K562 (cell line): ENCODE results near the gene CALHM2. TPM values are rescaled to one million over a fixed set of nuclear protein-coding genes. Genes with fewer than 3 reads are reported as not detected.

Experiments used
- ATAC-seq: fragments of 200-7000 bp; cut with Tn5 transposase; 3 replicates; pipeline ENCODE4 v1.9.1; 2020; ENCODE audit warnings: moderate library complexity
- BruUV-seq: library from RNA; stranded (reverse); fragments of 400-500 nt; replicated peaks from 2 replicates; lab custom pipeline; 2021; lab: Mats Ljungman, UMichigan
- CTCF ChIA-PET: fragments of 300-600 bp; formaldehyde crosslinking; extraction: SDS; loops from one replicate; lab custom pipeline; 2021; ENCODE audit warnings: low intra/inter-chr PET ratio; lab: Yijun Ruan, JAX
- POLR2A ChIA-PET: fragments of 300-600, 350-650 bp; sonication (Branson Sonifier 250); formaldehyde crosslinking; extraction: SDS; loops from one replicate; lab custom pipeline; 2021; ENCODE audit warnings: antibody characterized with exemption, inconsistent platforms; lab: Yijun Ruan, JAX
- DNase-seq, 4 experiments: peaks; one replicate each; pipeline versions ENCODE4 v3.0.0 to v3.0.0-alpha.2; 2011 to 2018; ENCODE audit warnings: low spot score in 3 of 4, mixed read lengths in 3 of 4; ENCODE audit errors: extremely low read depth in 1 of 4
- FAIRE-seq: peaks from 2 replicates; lab custom pipeline; 2011; peaks lifted over from hg19 to GRCh38; lab: Jason Lieb, UNC
- H2AFZ ChIP-seq: 2 replicates; pipeline ENCODE4 v1.6.0; 2011; ENCODE audit warnings: low read depth, low read length, control low read depth, inconsistent platforms
- H3K27ac ChIP-seq: fragments of 200-600 bp; 3 replicates; pipeline ENCODE4 v1.8.0; 2011; ENCODE audit warnings: low read depth, mild to moderate bottlenecking, control low read depth, inconsistent platforms, low read length, moderate library complexity, mixed read lengths; ENCODE audit errors: extremely low read depth
- H3K27me3 ChIP-seq, 2 experiments: fragments of 300-600 bp in 1 of 2; 2 replicates in 1 of 2; 3 replicates in 1 of 2; pipeline versions ENCODE4 v1.6.0 to v1.8.0; 2011; ENCODE audit warnings: inconsistent platforms in 2 of 2, low read length in 2 of 2, mild to moderate bottlenecking in 1 of 2, mixed read lengths in 1 of 2, moderate library complexity in 1 of 2; ENCODE audit not compliant: control insufficient read depth in 2 of 2, insufficient read depth in 2 of 2
- H3K36me3 ChIP-seq: fragments of 300-600 bp; 3 replicates; pipeline ENCODE4 v1.8.0; 2011; ENCODE audit warnings: mild to moderate bottlenecking, low read length, inconsistent platforms; ENCODE audit not compliant: control insufficient read depth, insufficient read depth
- H3K4me1 ChIP-seq, 2 experiments: fragments of 200-600 bp in 1 of 2; replicated peaks in 1 of 2; 2 replicates in 1 of 2; 3 replicates in 1 of 2; pipeline versions ENCODE4 v1.5.1 to v1.8.0; 2011; ENCODE audit warnings: inconsistent platforms in 2 of 2, low read length in 2 of 2, mild to moderate bottlenecking in 1 of 2, mixed read lengths in 1 of 2, moderate library complexity in 1 of 2; ENCODE audit not compliant: control insufficient read depth in 2 of 2, insufficient read depth in 2 of 2
- H3K4me2 ChIP-seq: 2 replicates; pipeline ENCODE4 v1.6.1; 2011; ENCODE audit warnings: low read length, control low read depth, inconsistent platforms, mixed read lengths; ENCODE audit not compliant: insufficient read depth
- H3K4me3 ChIP-seq: fragments of 200-600 bp; sonication (generic), shearing (Covaris generic); 2 replicates; pipeline ENCODE4 v1.5.1; 2016; ENCODE audit warnings: control low read depth, inconsistent platforms
- H3K79me2 ChIP-seq: fragments of 200-600 bp; 3 replicates; pipeline ENCODE4 v1.8.0; 2011; ENCODE audit warnings: low read length, inconsistent platforms; ENCODE audit not compliant: control insufficient read depth, insufficient read depth
- H3K9ac ChIP-seq, 2 experiments: 2 replicates each; pipeline versions ENCODE4 v1.6.0 to v1.6.1; 2011; ENCODE audit warnings: low read depth in 2 of 2, low read length in 2 of 2, control low read depth in 1 of 2, inconsistent platforms in 1 of 2, mild to moderate bottlenecking in 1 of 2, mixed read lengths in 1 of 2; ENCODE audit not compliant: insufficient read depth in 1 of 2
- H3K9me1 ChIP-seq: one replicate; pipeline ENCODE4 v1.6.0; 2011; ENCODE audit warnings: inconsistent platforms, mild to moderate bottlenecking, low read length, moderate library complexity; ENCODE audit not compliant: control insufficient read depth, insufficient read depth
- H3K9me3 ChIP-seq: replicated peaks from 2 replicates; pipeline ENCODE4 v1.5.1; 2011; ENCODE audit warnings: low read depth, low read length, inconsistent platforms; ENCODE audit not compliant: control insufficient read depth, insufficient read depth
- H4K20me1 ChIP-seq: replicated peaks from 2 replicates; pipeline ENCODE4 v1.6.1; 2011; ENCODE audit warnings: low read length, inconsistent platforms, mixed read lengths; ENCODE audit not compliant: control insufficient read depth, insufficient read depth
- HMGXB4 ChIP-seq: sonication (generic); formaldehyde crosslinking; IDR thresholded peaks from 2 replicates; pipeline ENCODE4 v1.8.1; 2023; ENCODE audit warnings: mild to moderate bottlenecking, missing genetic modification reagents
- JUND ChIP-seq, 2 experiments: IDR thresholded peaks; 2 replicates in 1 of 2; 3 replicates in 1 of 2; pipeline ENCODE4 v1.6.1; 2011; ENCODE audit warnings: borderline replicate concordance in 2 of 2, low read depth in 2 of 2, low read length in 2 of 2, improper control_type of control experiment in 1 of 2, missing biosample characterization in 1 of 2, missing genetic modification characterization in 1 of 2, missing genetic modification reagents in 1 of 2
- MAFK ChIP-seq: IDR thresholded peaks from 2 replicates; pipeline ENCODE4 v1.6.1; 2011; ENCODE audit warnings: low read length, improper control_type of control experiment
- MAZ ChIP-seq, 2 experiments: fragments of 450-650 bp in 1 of 2; sonication (generic) in 1 of 2; formaldehyde crosslinking; IDR thresholded peaks in 1 of 2; conservative IDR thresholded peaks in 1 of 2; 2 replicates each; pipeline versions ENCODE4 v1.4.0 to v1.5.0; 2020; ENCODE audit warnings: mild to moderate bottlenecking in 1 of 2, missing genetic modification reagents in 1 of 2
- MCM2 ChIP-seq: fragments of 450-650 bp; IDR thresholded peaks from 2 replicates; pipeline ENCODE4 v1.6.1; 2017; ENCODE audit warnings: low read depth, mild to moderate bottlenecking
- PHF8 ChIP-seq: fragments of 200-600 bp; sonication (generic); IDR thresholded peaks from 2 replicates; pipeline ENCODE4 v1.6.1; 2012; ENCODE audit warnings: mixed run types, mild to moderate bottlenecking, inconsistent platforms, low read length, moderate library complexity, borderline replicate concordance
- ZHX1 ChIP-seq: fragments of 150-350 bp; conservative IDR thresholded peaks from 2 replicates; pipeline ENCODE4 v1.6.1; 2014; ENCODE audit warnings: low read length
- ZNF436 ChIP-seq: fragments of 250-450, 450-650 bp; sonication (Bioruptor Pico); formaldehyde crosslinking; IDR thresholded peaks from 2 replicates; pipeline ENCODE4 v1.7.0; 2020; ENCODE audit warnings: mild to moderate bottlenecking
- WGBS: fragments of 100-300 bp; shearing (Covaris generic); methylation state at CpG from one replicate; pipeline ENCODE4 v1.1.6; 2016; ENCODE audit warnings: low coverage, mixed read lengths; ENCODE audit not compliant: insufficient coverage; ENCODE audit errors: missing lambda C conversion rate; 5-methylcytosine and 5-hydroxymethylcytosine counted together
- in situ Hi-C: fragments of 300-500 bp; cut with MboI; formaldehyde crosslinking; loops from 4 replicates; pipeline ENCODE4 v1.15.0; 2018; ENCODE audit warnings: inconsistent platforms, mixed read lengths
- intact Hi-C: fragments of 100-400 bp; cut with micrococcal nuclease; formaldehyde crosslinking; loops from 2 replicates; pipeline ENCODE4 v1.14.2; 2022
- polyA plus RNA-seq, 8 experiments: library from polyadenylated mRNA; depleted of rRNA in 4 of 8; stranded (reverse) in 5 of 8; unstranded in 3 of 8; fragments of >200 nt; fragmentation: Nextera tagmentation in 2 of 8; fragmentation: Illumina TruSeq in 1 of 8; extraction: Ambion mirVana in 2 of 8; extraction: Trizol in 1 of 8; gene quantifications; 2 replicates each; pipeline versions ENCODE4 v1.2.1 to v1.2.3, GENCODE V29; 2011 to 2014; ENCODE audit warnings: inconsistent platforms in 1 of 8, missing spikeins in 1 of 8
- total RNA-seq, 7 experiments: library from RNA; depleted of rRNA in 6 of 7; stranded (reverse); fragments of >200 nt in 6 of 7; fragmentation: Illumina TruSeq in 2 of 7; extraction: Trizol in 2 of 7; gene quantifications; 2 replicates each; pipeline versions ENCODE4 v1.2.1 to v1.2.3, GENCODE V29; 2011 to 2021; ENCODE audit warnings: low replicate concordance in 1 of 7

Gene CALHM2
- total and polyA plus RNA-seq, 9 of the 15 experiments (the other 6 are each of a cell fraction or from before 2014, with no cell fraction given), result 0.08 to 0.14 (median 0.13) TPM; not detected in 6

- H3K9me1 ChIP-seq, result no peaks in the 10 kb centered on the region
- no peak overlapping the region for H3K4me2 ChIP-seq
- no peaks in the 10 kb centered on the region for H3K27me3 ChIP-seq
- TSS peak; percentile 32 for BruUV-seq
- H2AFZ ChIP-seq, result no peak overlapping the region
- in situ Hi-C loops, result no loop called here
- no peak overlapping the region for H3K9ac ChIP-seq
- ChIA-PET CTCF (no interaction called here), POLR2A (no interaction called here)
- WGBS, result 100% methylated on average over 3 of the region's 4 CpGs
- no peak for TF ChIP-seq PHF8
- no peak for TF ChIP-seq MCM2
- no peak for TF ChIP-seq MAFK
- ATAC-seq, result no peak
- peaks cover 91% of the 10 kb centered on the region; the same call in 2 of the 3 replicates for H3K36me3 ChIP-seq
- no peaks in the 10 kb centered on the region; a peak in 1 of 5 replicates for H3K4me1 ChIP-seq
- no peaks in the 10 kb centered on the region for H3K79me2 ChIP-seq
- no peak for FAIRE-seq
- no peaks in the 10 kb centered on the region for H4K20me1 ChIP-seq
- DNase-seq, result no peak
- intact Hi-C loops, result no loop called here
- H3K27ac ChIP-seq, result no peak overlapping the region
- no peaks in the 10 kb centered on the region for H3K9me3 ChIP-seq
- no peak overlapping the region for H3K4me3 ChIP-seq
These were observed 12.4 kb downstream of the CALHM2 start for GRCh38 chr10:103439776-103440175.

GRCh38 chr10:103433858-103434257 is 18.3 kb downstream of the CALHM2 start:
- intact Hi-C loops (no loop called here), in situ Hi-C loops (no loop called here)
- ATAC-seq (no peak), DNase-seq (no peak), FAIRE-seq (no peak)
- no peak overlapping the region for H3K4me2 ChIP-seq
- H3K4me1 ChIP-seq, result no peaks in the 10 kb centered on the region
- H3K9ac ChIP-seq, result no peak overlapping the region
- CTCF ChIA-PET, result no interaction called here
- WGBS, result 100% methylated on average over 1 of the region's 2 CpGs
- BruUV-seq, result no TSS peak
- H3K9me1 ChIP-seq, result no peaks in the 10 kb centered on the region
- H2AFZ ChIP-seq, result no peak overlapping the region
- TF ChIP-seq MAZ (CRISPR knock-in tag; conservative IDR thresholded peaks at IDR 0.05 in 1 of 2, IDR thresholded peaks at IDR 0.05 in 1 of 2) (no peak), ZHX1 (no peak), HMGXB4 (CRISPR knock-in tag) (no peak), ZNF436 (CRISPR knock-in tag) (no peak), JUND (IDR thresholded peaks at IDR 0.05; ENCODE audit: borderline replicate concordance, low read depth, low read length) (no peak), JUND (tag; IDR thresholded peaks at IDR 0.05; ENCODE audit: borderline replicate concordance, low read depth, low read length) (no peak)
- H3K4me3 ChIP-seq, result no peak overlapping the region
- no peaks in the 10 kb centered on the region for H3K27me3 ChIP-seq
- peaks cover 89% of the 10 kb centered on the region; the same call in 2 of the 3 replicates for H3K36me3 ChIP-seq
- no peak overlapping the region for H3K27ac ChIP-seq
- no peaks in the 10 kb centered on the region for H4K20me1 ChIP-seq
- H3K79me2 ChIP-seq, result no peaks in the 10 kb centered on the region
- POLR2A ChIA-PET, result interaction anchor here (0.5 to 1.0 kb wide), 2 partner anchors 11 to 273 kb away, joined by 3 to 4 read pairs; no protein-coding TSS in a partner anchor
- H3K9me3 ChIP-seq, result no peaks in the 10 kb centered on the region
